Measurements from ENCODE around the gene VPS45. TPM values are rescaled to one million over a fixed set of nuclear protein-coding genes. Genes with fewer than 3 reads are reported as not detected.
A peak's percentile ranks its signal among the peaks of the same experiment; 100 is the strongest.

The VPS45 gene
- total RNA-seq, 2 experiments from 2014 or later: 26.5 to 28.3 TPM

DNA sequence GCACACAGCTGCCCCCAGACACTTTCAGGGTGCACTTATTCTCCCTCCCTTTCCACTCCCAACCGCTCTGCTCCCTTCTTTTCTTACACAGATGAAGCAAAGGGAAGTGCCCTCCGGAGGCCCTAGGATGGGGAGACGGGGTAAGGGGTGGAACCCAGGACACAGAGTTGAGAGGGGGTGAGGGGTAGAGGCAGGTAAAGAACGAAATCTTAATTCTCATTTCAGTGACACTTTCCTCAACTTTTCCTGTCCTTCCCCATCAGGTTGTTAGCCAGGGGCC is 94.9 kb downstream of the VPS45 start:
- Mint-ChIP-seq H3K4me3 (no peak overlapping the region), H3K36me3 (peaks cover 14% of the 10 kb centered on the region), H3K4me1 (ENCODE audit: low read depth) (peaks cover 39% of the 10 kb centered on the region), H3K27me3 (no peaks in the 10 kb centered on the region), H3K9me3 (no peaks in the 10 kb centered on the region), H3K27ac (no peak overlapping the region)
- DNase-seq: no peak
- intact Hi-C loops (cut with micrococcal nuclease): loop anchor here (5.0 kb wide), 1 partner anchor 165 kb away; no protein-coding TSS in a partner anchor
- POLR2A ChIA-PET: interaction anchor here (0.6 to 1.8 kb wide), 4 partner anchors 13 to 277 kb away, joined by 3 to 4 read pairs (median 4); partner anchors contain the start of gene PLEKHO1
- CTCF ChIA-PET: interaction anchor here (1.2 to 13.4 kb wide), 4 partner anchors 25 to 200 kb away, joined by 3 to 180 read pairs (median 5); no protein-coding TSS in a partner anchor

DNA sequence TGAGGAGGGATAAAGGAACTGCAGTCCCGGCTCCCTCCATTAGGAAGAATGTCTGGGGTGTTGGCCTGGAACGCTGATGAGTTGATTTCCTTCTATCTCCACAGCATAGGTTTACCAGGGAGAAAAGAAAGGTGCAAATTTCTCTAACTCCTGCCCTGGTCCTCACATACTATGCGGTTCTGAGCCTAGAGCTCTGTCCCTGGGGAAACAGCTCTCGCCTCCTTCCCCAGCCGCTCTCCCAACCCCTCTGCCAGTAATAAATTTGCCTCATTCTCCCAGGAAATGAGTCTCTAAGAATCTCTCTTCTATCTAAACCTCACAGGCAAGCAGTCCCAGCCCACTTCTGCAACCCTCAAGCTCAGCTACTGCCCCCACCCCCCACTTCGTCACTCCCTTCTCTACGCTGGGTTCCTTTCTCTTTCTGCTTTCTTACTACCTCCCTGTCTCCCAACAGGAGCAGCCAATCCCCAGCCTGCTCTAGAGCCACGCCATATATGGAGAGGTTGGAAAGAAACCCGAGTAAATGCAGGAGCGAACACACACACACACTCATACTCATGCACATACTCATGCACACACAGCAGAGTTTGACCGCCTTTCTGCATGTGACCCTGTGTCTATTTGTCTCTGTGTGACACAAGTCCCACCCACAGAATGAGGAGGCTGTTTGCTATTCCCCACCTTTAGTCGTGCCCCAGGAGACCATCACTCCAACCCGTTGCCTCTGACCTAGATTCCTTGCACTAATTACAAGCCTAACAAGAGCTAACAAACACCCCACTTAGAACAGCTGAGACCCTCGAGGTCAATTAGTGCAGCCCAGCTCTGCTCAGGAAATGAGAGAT is 95.5 kb downstream of the VPS45 start:
- CTCF ChIA-PET: interaction anchor here (0.8 to 13.4 kb wide), 2 partner anchors 88 to 200 kb away, joined by 3 to 180 read pairs; no protein-coding TSS in a partner anchor
- peaks cover 34% of the 10 kb centered on the region for H3K4me1 Mint-ChIP-seq (ENCODE audit: low read depth)
- H3K9me3 Mint-ChIP-seq: no peaks in the 10 kb centered on the region
- no peak for DNase-seq
- peaks cover 11% of the 10 kb centered on the region for H3K36me3 Mint-ChIP-seq
- H3K27ac Mint-ChIP-seq: no peak overlapping the region
- H3K27me3 Mint-ChIP-seq: no peaks in the 10 kb centered on the region
- intact Hi-C loops (cut with micrococcal nuclease): loop anchor here (5.0 kb wide), 1 partner anchor 166 kb away; no protein-coding TSS in a partner anchor
- POLR2A ChIA-PET: interaction anchor here (0.6 to 1.5 kb wide), 3 partner anchors 24 to 276 kb away, joined by 3 to 6 read pairs (median 4); partner anchors contain the start of gene VPS45
- H3K4me3 Mint-ChIP-seq: no peak overlapping the region

DNA sequence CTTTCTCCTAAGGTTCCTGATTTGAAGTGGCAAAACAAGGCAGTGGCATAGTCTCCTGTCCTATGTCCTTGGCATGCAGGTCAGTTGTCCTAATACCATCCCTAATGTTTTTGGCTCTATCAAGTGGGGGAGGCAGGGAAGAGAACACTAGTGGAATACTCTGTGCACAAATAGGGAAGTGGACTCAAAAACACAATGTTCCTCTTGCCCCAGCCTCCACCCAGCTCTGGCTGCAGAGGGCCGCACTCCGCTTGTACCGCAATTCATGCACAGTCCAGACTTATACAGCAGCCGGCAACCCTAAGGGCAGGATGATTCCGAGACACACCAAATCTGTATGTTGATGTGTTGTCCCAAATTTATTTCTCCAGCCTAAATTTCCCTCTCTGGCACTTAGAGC is 96.6 kb downstream of the VPS45 start:
- ChIA-PET CTCF (interaction anchor here (0.6 to 13.4 kb wide), 5 partner anchors 13 to 202 kb away, joined by 4 to 180 read pairs (median 10); partner anchors contain the start of gene VPS45), POLR2A (interaction anchor here (0.9 to 1.5 kb wide), 2 partner anchors 54 to 96 kb away, joined by 3 to 6 read pairs; partner anchors contain the start of gene VPS45)
- H3K9me3 Mint-ChIP-seq: no peaks in the 10 kb centered on the region
- no peak overlapping the region for H3K4me3 Mint-ChIP-seq
- no peak for DNase-seq
- no peak overlapping the region for H3K27ac Mint-ChIP-seq
- no peaks in the 10 kb centered on the region for H3K27me3 Mint-ChIP-seq
- H3K4me1 Mint-ChIP-seq (ENCODE audit: low read depth): peaks cover 30% of the 10 kb centered on the region
- peaks cover 4% of the 10 kb centered on the region for H3K36me3 Mint-ChIP-seq
- intact Hi-C loops (cut with micrococcal nuclease): loop anchor here (5.0 kb wide), 1 partner anchor 167 kb away; no protein-coding TSS in a partner anchor

DNA sequence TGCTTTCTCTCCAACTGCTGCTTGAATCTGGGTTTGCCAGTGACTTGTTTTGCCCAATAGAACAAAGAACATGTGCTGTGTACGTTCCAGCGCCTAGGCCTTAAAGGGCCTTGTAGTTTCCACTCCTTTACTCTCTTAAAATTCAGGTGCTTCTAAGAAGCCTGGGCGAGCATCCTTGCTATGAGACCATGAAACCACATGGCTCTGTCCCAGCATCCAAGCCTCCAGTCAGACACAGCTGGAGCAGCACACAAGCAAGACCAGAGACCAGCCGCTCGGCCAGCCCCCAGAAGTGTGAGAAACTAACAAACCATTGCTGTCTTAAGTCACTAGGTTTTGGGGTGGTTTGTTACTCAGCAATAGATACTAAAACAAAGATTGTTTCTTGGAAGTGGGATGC is 97.2 kb downstream of the VPS45 start:
- peaks cover 24% of the 10 kb centered on the region for H3K4me1 Mint-ChIP-seq (ENCODE audit: low read depth)
- POLR2A ChIA-PET: interaction anchor here (0.9 to 1.5 kb wide), 3 partner anchors 54 to 97 kb away, joined by 3 to 6 read pairs (median 5); partner anchors contain the start of gene VPS45

DNA sequence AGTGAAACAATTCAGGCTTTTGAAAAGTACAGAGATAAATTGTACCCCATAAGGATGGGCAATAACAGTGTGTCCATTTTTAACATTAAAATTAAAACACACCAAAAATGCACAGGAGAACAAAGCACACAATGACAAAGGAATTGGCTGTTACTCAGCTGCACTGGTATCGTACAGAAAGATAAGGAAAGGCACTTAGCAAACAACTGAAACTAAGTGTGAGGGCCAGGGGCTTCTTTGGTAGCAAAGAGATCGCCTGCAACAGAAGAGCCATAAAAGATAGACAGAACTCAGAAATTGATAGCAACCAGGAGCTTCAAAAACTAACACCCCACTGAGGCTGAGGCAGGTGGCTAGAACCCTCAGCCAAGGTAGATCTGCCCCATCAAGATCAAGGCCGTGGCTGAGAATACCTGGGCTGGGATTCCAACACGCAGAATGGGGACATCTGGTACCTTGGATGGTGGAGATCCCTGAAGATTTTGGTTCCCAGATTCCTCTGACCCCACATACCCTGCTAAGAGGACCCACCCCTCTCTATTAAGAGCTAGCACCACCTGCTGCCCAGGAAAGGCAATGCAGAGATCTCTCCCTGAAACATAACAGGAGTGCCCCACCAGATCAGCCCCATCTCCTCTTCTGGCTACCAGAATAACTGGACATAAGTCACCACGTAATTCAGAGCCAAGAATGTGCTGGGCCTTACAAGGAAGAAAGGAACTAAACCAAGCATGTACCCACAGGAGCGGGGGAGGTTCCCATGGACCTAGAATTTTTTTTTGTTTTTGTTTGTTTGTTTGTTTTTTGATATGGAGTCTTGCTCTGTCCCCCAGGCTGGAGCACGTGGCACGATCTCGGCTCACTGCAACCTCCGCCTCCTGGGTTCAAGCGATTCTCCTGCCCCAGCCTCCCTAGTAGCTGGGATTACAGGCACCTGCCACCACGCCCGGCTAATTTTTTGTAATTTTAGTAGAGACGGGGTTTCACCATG is 98.3 kb downstream of the VPS45 start:
- POLR2A ChIA-PET: interaction anchor here (0.6 to 0.9 kb wide), 2 partner anchors 89 to 93 kb away, joined by 3 to 5 read pairs; no protein-coding TSS in a partner anchor
- peak; percentile 67 for DNase-seq

More for the DNA sequence above, 97.2 kb downstream of the VPS45 start:
- CTCF ChIA-PET: interaction anchor here (0.6 to 13.4 kb wide), 11 partner anchors 8 to 203 kb away, joined by 3 to 180 read pairs (median 8); partner anchors contain the start of gene VPS45
- Mint-ChIP-seq H3K36me3 (no peaks in the 10 kb centered on the region), H3K9me3 (no peaks in the 10 kb centered on the region), H3K27me3 (no peaks in the 10 kb centered on the region), H3K4me3 (no peak overlapping the region), H3K27ac (no peak overlapping the region)
- intact Hi-C loops (cut with micrococcal nuclease): loop anchor here (5.0 kb wide), 2 partner anchors 167 to 272 kb away; no protein-coding TSS in a partner anchor
- DNase-seq: no peak

DNA sequence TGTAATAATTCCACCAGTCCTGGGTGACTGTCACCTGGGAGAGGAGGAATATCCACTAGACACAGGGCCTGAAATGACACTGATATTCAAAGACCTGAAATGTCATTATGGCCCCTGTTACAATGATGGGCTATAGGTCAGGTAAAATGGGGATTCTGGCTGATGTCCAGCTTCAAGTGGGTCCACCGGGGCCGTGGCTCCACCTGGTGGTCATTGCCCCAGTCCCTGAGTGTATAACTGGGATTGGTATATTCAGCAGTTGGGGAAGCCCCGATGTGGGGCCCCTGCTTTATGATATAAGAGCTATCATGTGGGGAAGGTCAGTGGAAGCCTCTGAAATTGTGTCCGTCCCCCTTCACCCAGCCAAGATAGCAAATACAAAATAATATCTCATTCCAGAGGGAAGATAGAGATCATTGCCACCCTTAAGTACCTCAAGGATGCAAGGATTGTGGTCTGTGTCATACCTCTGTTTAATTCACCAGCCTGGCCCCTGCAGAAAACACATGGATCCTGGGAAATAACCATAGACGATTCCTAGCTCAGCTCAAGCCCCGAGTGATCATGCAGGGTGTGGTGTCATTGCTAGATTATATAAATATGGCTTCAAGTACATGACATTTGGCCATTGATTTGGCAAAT is 101.5 kb downstream of the VPS45 start:
- POLR2A ChIA-PET: no interaction called here

More for the DNA sequence above, 98.3 kb downstream of the VPS45 start:
- no peak overlapping the region for H3K27ac Mint-ChIP-seq
- no peak overlapping the region for H3K4me3 Mint-ChIP-seq
- peaks cover 13% of the 10 kb centered on the region for H3K4me1 Mint-ChIP-seq (ENCODE audit: low read depth)
- intact Hi-C loops (cut with micrococcal nuclease): loop anchor here (1.0 to 5.0 kb wide), 2 partner anchors 93 to 274 kb away; no protein-coding TSS in a partner anchor
- no peaks in the 10 kb centered on the region for H3K36me3 Mint-ChIP-seq
- no peaks in the 10 kb centered on the region for H3K9me3 Mint-ChIP-seq
- CTCF ChIA-PET: interaction anchor here (0.6 to 13.4 kb wide), 27 partner anchors 9 to 282 kb away, joined by 3 to 180 read pairs (median 4); partner anchors contain the start of genes OTUD7B and VPS45
- H3K27me3 Mint-ChIP-seq: no peaks in the 10 kb centered on the region

DNA sequence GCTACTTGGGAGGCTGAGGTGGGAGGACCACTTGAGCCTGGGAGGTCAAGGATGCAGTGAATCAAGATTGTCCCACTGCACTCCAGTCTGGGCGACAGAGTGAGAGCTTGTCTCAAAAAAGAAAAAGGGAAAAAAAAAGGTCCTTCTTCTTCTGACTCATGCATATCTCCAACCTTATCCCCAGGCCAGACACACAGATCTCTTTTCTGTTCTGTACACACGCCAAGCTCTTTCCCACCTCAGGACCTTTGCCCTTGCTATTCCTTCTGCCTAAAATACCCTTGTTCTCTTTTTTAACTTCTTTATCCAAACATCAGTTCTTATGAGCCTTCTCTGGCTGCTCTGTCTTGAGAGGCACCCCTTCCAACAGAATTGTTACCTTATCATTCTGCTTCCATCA is 104.2 kb downstream of the VPS45 start:
- Mint-ChIP-seq H3K4me3 (no peak overlapping the region), H3K27me3 (no peaks in the 10 kb centered on the region), H3K4me1 (ENCODE audit: low read depth) (no peaks in the 10 kb centered on the region), H3K9me3 (no peaks in the 10 kb centered on the region), H3K27ac (no peak overlapping the region), H3K36me3 (no peaks in the 10 kb centered on the region)
- DNase-seq: no peak
- ChIA-PET POLR2A (interaction anchor here (0.6 kb wide), 1 partner anchor 12 kb away, joined by 3 read pairs; no protein-coding TSS in a partner anchor), CTCF (interaction anchor here (1.6 to 13.4 kb wide), 3 partner anchors 16 to 210 kb away, joined by 4 to 180 read pairs (median 15); no protein-coding TSS in a partner anchor)
- intact Hi-C loops (cut with micrococcal nuclease): no loop called here

More for the DNA sequence above, 101.5 kb downstream of the VPS45 start:
- Mint-ChIP-seq H3K27ac (no peak overlapping the region), H3K9me3 (no peaks in the 10 kb centered on the region), H3K4me3 (no peak overlapping the region), H3K36me3 (no peaks in the 10 kb centered on the region), H3K4me1 (ENCODE audit: low read depth) (no peaks in the 10 kb centered on the region), H3K27me3 (no peaks in the 10 kb centered on the region)
- intact Hi-C loops (cut with micrococcal nuclease): loop anchor here (1.0 to 5.0 kb wide), 2 partner anchors 207 to 277 kb away; no protein-coding TSS in a partner anchor
- CTCF ChIA-PET: interaction anchor here (0.8 to 13.4 kb wide), 19 partner anchors 8 to 280 kb away, joined by 3 to 180 read pairs (median 4); partner anchors contain the start of gene VPS45
- DNase-seq: peak; percentile 76

DNA sequence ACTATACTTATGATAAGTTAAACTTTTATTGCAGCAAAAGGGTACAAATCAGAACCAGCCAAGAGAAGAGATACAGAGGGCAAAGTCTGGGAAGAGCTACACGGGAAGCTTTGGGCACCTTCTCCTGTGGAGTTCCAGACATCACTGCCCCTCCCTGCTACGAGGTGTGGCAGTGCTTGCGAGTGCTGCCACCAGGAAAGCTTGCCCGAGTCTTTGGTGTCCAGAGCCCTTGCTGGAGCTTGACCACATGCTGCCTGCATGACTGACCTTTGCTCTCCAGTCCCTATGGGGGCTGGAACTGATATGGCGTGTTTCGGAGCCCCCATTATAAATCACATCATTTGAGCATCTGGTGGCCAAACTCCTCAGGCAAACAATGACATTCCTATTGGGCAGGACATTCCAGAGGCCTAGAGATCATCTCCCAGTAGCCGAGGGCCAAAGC is 105.6 kb downstream of the VPS45 start:
- Mint-ChIP-seq H3K4me3 (no peak overlapping the region), H3K27ac (no peak overlapping the region), H3K27me3 (no peaks in the 10 kb centered on the region), H3K9me3 (no peaks in the 10 kb centered on the region), H3K36me3 (no peaks in the 10 kb centered on the region), H3K4me1 (ENCODE audit: low read depth) (no peaks in the 10 kb centered on the region)
- ChIA-PET POLR2A (no interaction called here), CTCF (interaction anchor here (3.6 to 13.4 kb wide), 2 partner anchors 14 to 98 kb away, joined by 15 to 180 read pairs; no protein-coding TSS in a partner anchor)
- DNase-seq: no peak
- intact Hi-C loops (cut with micrococcal nuclease): no loop called here

DNA sequence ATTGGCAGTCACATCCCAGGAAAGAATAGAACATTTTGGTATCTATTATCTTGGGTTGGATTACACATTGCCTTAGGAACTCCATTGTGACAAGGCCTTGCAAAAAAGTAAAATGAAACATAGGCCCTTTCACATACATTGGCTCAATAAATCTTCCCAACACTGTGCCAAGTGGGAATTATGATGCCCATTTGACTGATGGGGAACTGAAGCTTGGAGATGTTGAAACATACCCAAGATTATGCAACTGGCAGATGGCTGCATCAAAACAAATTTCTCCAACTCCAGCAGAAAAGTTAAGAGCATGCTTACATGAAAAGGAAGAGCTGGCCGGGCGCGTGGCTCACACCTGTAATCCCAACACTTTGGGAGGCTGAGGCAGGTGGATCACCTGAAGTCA is 109.0 kb downstream of the VPS45 start:
- POLR2A ChIA-PET: no interaction called here

DNA sequence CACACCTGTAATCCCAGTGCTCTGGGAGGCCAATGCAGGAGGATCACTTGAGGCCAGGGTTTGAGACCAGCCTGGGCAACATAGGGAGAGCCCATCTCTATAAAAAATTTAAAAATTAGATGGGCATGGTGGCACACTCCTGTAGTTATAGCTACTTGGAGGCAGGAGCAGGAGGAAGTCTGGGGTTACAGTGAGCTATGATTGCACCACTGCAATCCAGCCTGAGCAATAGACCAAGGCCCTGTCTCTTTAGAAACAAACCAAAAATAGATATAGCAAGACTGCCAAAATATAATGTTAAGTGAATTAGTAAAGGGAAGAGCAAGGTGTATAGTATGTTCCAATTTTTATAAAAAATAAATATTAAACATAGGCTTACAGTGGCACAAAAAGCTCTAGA is 111.0 kb downstream of the VPS45 start:
- POLR2A ChIA-PET: no interaction called here
- H3K36me3 Mint-ChIP-seq: no peaks in the 10 kb centered on the region
- CTCF ChIA-PET: interaction anchor here (0.7 to 2.7 kb wide), 5 partner anchors 9 to 105 kb away, joined by 3 to 18 read pairs (median 5); no protein-coding TSS in a partner anchor
- no peak for DNase-seq
- H3K27ac Mint-ChIP-seq: no peak overlapping the region
- no peaks in the 10 kb centered on the region for H3K9me3 Mint-ChIP-seq
- H3K4me1 Mint-ChIP-seq (ENCODE audit: low read depth): no peaks in the 10 kb centered on the region
- no peak overlapping the region for H3K4me3 Mint-ChIP-seq
- H3K27me3 Mint-ChIP-seq: no peaks in the 10 kb centered on the region
- intact Hi-C loops (cut with micrococcal nuclease): no loop called here

More for the DNA sequence above, 109.0 kb downstream of the VPS45 start:
- Mint-ChIP-seq H3K27ac (no peak overlapping the region), H3K27me3 (no peaks in the 10 kb centered on the region), H3K4me1 (ENCODE audit: low read depth) (no peaks in the 10 kb centered on the region), H3K4me3 (no peak overlapping the region), H3K9me3 (no peaks in the 10 kb centered on the region), H3K36me3 (no peaks in the 10 kb centered on the region)
- CTCF ChIA-PET: interaction anchor here (2.7 kb wide), 1 partner anchor 11 kb away, joined by 10 read pairs; no protein-coding TSS in a partner anchor
- intact Hi-C loops (cut with micrococcal nuclease): no loop called here
- DNase-seq: no peak

All from activated CD4-positive, alpha-beta memory T cell treated with anti-CD3 and anti-CD28 coated beads for 36 hours (primary cell).